ENCODE data around the gene ZEB2. TPM values are rescaled to one million over a fixed set of nuclear protein-coding genes. Genes with fewer than 3 reads are reported as not detected.
A peak's percentile ranks its signal among the peaks of the same experiment; 100 is the strongest.

The ZEB2 gene
- total and polyA plus RNA-seq, 4 donors: 7.6 to 39.6 (median 22.2) TPM

GRCh38 chr2:144510294-144510991, 9.5 kb downstream of the ZEB2 start:
- TF ChIP-seq SP1 (IDR thresholded peaks at IDR 0.05): no peak
- no peak for TF ChIP-seq NR2F2 (IDR thresholded peaks at IDR 0.05)
- TF ChIP-seq CTCF (IDR thresholded peaks at IDR 0.05; ENCODE audit: low read depth, low read length, missing input control): peak; percentile 0
- Histone ChIP-seq H3K27ac (ENCODE audit: low read depth in 1 of 2, low read length in 2 of 2) (peak overlapping the region; percentile 9 to 51), H3K9me3 (ENCODE audit: control insufficient read depth in 4 of 4, low read length in 3 of 4) (no peaks in the 10 kb centered on the region), H3K36me3 (ENCODE audit: control insufficient read depth in 4 of 4, insufficient read depth in 3 of 4, low read depth in 1 of 4, low read length in 3 of 4) (no peaks in the 10 kb centered on the region), H3K4me1 (ENCODE audit: control insufficient read depth in 4 of 4, insufficient read depth in 4 of 4, low read length in 3 of 4) (peaks cover 0 to 3% (median 0%) of the 10 kb centered on the region in 4 donors), H3K4me3 (ENCODE audit: low read depth in 1 of 3, low read length in 3 of 3) (peak overlapping the region in 1 of 3 donors; percentile 6), H3K27me3 (ENCODE audit: control insufficient read depth in 4 of 4, insufficient read depth in 4 of 4, low read length in 3 of 4) (peaks cover 0 to 4% (median 1%) of the 10 kb centered on the region in 4 donors), H3K9ac (ENCODE audit: low read depth in 1 of 2, low read length in 2 of 2) (no peak overlapping the region)
- WGBS: 20% methylated on average over 15 of the region's 15 CpGs
- DNase-seq (ENCODE audit: low spot score): no peak

GRCh38 chr2:144509879-144510221, 10.1 kb downstream of the ZEB2 start:
- H3K9me3 ChIP-seq (ENCODE audit: control insufficient read depth in 4 of 4, low read length in 3 of 4): no peaks in the 10 kb centered on the region
- no peak overlapping the region for H3K4me3 ChIP-seq (ENCODE audit: low read depth in 1 of 3, low read length in 3 of 3)
- no peak overlapping the region for H3K9ac ChIP-seq (ENCODE audit: low read depth in 1 of 2, low read length in 2 of 2)
- TF ChIP-seq NR2F2 (IDR thresholded peaks at IDR 0.05): no peak
- TF ChIP-seq JUND (IDR thresholded peaks at IDR 0.05): no peak
- TF ChIP-seq RXRA (IDR thresholded peaks at IDR 0.05): no peak
- no peak for TF ChIP-seq YY1 (IDR thresholded peaks at IDR 0.05)
- TF ChIP-seq FOXA2 (IDR thresholded peaks at IDR 0.05): no peak
- no peak for TF ChIP-seq MAX (IDR thresholded peaks at IDR 0.05)
- no peak for TF ChIP-seq ATF3 (IDR thresholded peaks at IDR 0.05)
- TF ChIP-seq HNF4A (conservative IDR thresholded peaks at IDR 0.05): no peak
- no peak for TF ChIP-seq HNF4G (IDR thresholded peaks at IDR 0.05)
- no peak for TF ChIP-seq RAD21 (IDR thresholded peaks at IDR 0.05)
- no peak for TF ChIP-seq ZBTB33 (IDR thresholded peaks at IDR 0.05)
- TF ChIP-seq CTCF (IDR thresholded peaks at IDR 0.05; ENCODE audit: low read depth, low read length, missing input control): no peak
- no peak for TF ChIP-seq REST (IDR thresholded peaks at IDR 0.05)
- TF ChIP-seq TAF1 (conservative IDR thresholded peaks at IDR 0.05): no peak
- no peak for TF ChIP-seq GABPA (IDR thresholded peaks at IDR 0.05 in 1 of 2, conservative IDR thresholded peaks at IDR 0.05 in 1 of 2)
- 26% methylated on average over 3 of the region's 3 CpGs for WGBS
- DNase-seq (ENCODE audit: low spot score): no peak
- H3K4me1 ChIP-seq (ENCODE audit: control insufficient read depth in 4 of 4, insufficient read depth in 4 of 4, low read length in 3 of 4): peaks cover 0 to 3% (median 0%) of the 10 kb centered on the region in 4 donors
- H3K36me3 ChIP-seq (ENCODE audit: control insufficient read depth in 4 of 4, insufficient read depth in 3 of 4, low read depth in 1 of 4, low read length in 3 of 4): no peaks in the 10 kb centered on the region
- peak overlapping the region in 1 of 2 donors; percentile 64 for H3K27ac ChIP-seq (ENCODE audit: low read depth in 1 of 2, low read length in 2 of 2)
- H3K27me3 ChIP-seq (ENCODE audit: control insufficient read depth in 4 of 4, insufficient read depth in 4 of 4, low read length in 3 of 4): peaks cover 0 to 2% (median under 1%) of the 10 kb centered on the region in 4 donors
